ENCODE data around the gene MGAT3.

MGAT3 gene

DNA sequence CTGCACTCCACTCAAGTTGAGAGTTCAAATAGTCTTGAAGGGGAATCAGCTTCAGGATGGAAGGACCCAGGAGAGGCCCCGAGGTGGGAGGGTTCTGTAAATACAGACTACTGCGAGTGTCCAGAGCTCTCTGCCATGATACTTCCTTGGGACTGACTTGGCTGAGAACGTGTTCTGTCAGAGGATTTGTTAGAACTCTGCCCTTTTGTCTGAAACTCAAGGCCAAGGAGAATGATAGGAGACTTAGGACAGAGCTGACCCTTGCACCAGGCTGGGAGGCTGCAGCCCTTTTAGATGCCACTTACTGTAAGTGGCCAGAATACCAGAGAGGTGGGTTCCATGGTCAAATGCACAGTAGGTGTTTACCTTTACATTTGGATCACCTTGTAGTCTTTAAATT, 60.7 kb downstream of the MGAT3 start:
- TF ChIP-seq, protein P1, sequence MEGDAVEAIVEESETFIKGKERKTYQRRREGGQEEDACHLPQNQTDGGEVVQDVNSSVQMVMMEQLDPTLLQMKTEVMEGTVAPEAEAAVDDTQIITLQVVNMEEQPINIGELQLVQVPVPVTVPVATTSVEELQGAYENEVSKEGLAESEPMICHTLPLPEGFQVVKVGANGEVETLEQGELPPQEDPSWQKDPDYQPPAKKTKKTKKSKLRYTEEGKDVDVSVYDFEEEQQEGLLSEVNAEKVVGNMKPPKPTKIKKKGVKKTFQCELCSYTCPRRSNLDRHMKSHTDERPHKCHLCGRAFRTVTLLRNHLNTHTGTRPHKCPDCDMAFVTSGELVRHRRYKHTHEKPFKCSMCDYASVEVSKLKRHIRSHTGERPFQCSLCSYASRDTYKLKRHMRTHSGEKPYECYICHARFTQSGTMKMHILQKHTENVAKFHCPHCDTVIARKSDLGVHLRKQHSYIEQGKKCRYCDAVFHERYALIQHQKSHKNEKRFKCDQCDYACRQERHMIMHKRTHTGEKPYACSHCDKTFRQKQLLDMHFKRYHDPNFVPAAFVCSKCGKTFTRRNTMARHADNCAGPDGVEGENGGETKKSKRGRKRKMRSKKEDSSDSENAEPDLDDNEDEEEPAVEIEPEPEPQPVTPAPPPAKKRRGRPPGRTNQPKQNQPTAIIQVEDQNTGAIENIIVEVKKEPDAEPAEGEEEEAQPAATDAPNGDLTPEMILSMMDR (IDR thresholded peaks at IDR 0.05): no peak

DNA sequence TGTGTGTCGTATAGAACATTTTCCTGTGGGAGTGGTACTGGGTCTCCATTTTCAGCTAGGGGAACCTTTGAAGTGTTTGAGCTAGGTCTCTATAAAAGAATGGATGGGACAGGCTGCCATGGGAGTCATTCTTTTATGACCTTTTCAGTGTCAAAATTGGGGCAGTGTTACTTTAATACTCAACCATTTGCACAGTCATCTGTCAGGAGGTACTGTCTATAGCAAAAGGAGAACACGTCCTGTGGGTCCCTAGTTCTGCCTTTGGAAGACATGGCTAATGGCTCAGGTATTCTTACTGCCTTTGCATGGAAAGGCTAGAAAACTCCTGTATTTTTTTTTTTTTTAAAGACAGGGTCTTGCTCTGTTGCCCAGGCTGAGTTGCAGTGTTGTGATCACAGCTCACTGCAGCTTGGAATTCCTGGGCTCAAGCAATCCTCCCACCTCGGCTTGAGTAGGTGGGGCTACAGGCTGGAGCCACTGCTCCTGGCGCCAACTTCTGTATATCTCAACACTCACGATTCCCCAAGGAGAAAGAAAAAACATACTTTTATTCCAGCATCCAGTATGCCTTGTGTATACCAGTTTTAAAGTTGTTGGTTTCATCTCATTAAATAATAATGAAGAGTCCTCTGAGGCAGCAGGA, 61.5 kb downstream of the MGAT3 start:
- TF ChIP-seq, protein P1 (IDR thresholded peaks at IDR 0.05): no peak

DNA sequence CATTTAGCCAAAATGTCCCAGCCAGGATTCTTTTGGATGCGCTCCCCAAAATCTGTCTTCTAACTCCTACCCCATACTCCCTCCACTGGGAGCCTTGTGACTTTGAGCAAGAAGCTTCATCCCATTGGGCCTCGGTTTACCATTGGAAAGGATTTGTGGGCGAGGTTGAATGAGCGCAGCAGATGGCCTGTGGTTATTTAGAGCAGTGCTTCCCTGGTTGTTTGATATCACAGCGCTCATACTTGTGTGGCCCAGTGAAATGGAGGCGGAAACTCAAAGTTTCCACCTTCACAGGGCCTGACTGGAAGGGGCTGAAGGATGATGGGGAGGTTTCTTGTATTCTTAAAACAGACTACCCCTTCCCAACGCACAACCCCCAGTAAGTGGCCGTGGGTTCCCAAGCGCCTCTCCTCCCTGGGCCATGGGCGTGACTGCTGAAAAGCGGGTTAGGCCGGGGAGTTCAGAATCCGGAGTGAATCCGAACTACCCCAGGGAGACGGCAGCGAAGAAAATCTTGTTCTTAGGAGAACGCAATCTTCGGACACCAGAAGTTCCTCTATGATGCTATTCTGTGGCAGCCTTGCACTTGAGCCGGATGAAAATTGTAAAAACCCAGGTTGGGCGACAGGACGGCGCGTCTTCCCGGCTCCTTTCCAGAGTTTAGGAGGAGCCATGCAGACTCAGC, 62.3 kb downstream of the MGAT3 start:
- TF ChIP-seq, protein P1 (IDR thresholded peaks at IDR 0.05): no peak

DNA sequence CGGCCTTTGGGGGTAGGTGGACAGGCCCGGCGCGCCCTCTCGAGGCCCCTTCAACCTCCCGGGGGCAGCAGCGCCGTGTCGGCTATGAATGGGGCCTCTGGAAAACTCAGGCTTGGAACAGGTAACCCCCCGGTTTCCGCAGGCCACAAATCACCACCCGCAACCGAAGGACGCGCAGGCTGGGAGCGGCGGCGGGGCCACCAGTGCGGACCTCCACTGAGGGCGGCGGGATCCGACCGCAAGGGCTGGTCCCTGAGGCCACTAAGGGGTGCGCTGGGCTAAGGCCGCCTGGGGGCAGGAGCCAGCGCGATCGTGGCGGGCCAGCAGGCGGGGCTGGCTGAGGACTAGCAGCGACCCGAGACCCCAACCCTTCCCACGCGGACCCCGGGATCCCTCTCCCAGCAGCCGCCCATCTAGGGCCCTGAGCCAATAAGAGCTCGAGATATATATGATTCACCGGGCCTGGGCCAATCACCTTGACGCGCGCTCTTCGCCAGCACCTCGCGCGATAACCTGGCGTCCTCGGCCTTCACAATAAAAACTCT, 62.9 kb downstream of the MGAT3 start:
- TF ChIP-seq, protein P1 (IDR thresholded peaks at IDR 0.05): peak; percentile 39; the same call in 1 of the 2 replicates

DNA sequence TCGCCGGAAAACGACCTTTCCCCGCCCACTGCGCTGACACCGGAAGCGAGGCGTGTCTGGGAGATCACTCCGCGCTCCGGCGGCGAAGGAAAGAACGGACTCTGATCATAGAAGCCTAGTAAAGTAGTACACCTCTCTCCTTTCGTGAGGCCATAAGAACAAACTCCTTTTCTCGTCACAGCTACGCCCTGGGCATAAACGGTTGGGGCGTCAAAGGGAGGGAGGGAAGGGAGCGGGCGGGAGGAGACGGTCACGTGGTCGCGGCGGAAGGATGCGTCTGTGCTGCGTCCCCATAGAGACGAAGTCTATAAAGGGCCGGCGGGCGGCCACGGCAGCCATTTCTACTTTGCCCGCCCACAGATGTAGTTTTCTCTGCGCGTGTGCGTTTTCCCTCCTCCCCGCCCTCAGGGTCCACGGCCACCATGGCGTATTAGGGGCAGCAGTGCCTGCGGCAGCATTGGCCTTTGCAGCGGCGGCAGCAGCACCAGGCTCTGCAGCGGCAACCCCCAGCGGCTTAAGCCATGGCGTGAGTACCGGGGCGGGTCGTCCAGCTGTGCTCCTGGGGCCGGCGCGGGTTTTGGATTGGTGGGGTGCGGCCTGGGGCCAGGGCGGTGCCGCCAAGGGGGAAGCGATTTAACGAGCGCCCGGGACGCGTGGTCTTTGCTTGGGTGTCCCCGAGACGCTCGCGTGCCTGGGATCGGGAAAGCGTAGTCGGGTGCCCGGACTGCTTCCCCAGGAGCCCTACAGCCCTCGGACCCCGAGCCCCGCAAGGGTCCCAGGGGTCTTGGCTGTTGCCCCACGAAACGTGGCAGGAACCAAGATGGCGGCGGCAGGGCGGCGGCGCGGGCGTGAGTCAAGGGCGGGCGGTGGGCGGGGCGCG, 63.7 kb downstream of the MGAT3 start, which contains the start of gene ATF4:
TSS of gene ATF4 (plus strand) at position 337 of the 880 bp plus-strand sequence. CDS start 884 bp downstream, outside the sequence.
- TF ChIP-seq, protein P1 (IDR thresholded peaks at IDR 0.05): no peak

DNA sequence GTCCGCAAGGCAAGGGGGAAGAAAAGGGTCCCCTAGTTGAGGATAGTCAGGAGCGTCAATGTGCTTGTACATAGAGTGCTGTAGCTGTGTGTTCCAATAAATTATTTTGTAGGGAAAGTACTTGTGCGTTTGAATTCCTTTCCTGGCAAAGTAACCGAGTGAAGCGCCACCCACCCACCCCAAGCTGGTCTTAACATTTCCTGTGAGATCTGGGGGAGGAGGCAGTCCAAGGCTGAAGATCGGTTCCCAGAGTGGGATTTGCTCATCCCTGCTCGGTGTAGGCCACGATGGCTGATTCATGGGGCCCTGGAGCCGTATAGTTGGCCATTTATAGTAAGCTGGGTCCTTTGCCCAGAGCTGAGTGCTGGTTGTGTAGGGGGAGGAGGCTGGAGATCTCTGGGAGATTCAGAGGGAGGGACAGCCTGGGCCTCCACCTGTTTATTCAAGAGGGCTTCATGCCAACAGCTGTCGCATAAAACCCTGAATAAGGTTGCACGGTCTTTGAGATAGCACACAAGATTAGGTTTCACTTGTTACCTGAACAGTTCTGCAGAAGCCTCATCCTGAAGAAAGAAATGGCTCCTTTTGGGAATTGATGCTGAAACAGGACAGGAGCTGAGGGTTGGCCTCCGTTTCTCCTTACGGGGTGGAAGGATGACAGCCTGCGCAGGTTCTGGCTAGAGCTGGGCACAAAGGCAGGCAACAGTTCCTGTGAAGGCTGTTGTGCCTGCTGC, 65.9 kb downstream of the MGAT3 start:
- TF ChIP-seq, protein P1 (IDR thresholded peaks at IDR 0.05): no peak
